ENCODE results near the gene TBXAS1.

GRCh38 chr7:139991269-139991666, 162.2 kb downstream of the TBXAS1 start:
- no peak for TF ChIP-seq HDAC6 (IDR thresholded peaks at IDR 0.05; ENCODE audit: low read depth, low read length)
- TF ChIP-seq CTCF (IDR thresholded peaks at IDR 0.05; ENCODE audit: control extremely low read depth in 1 of 3, insufficient read depth in 1 of 3, low read depth in 1 of 3, low read length in 3 of 3): no peak
- TF ChIP-seq CREB1 (IDR thresholded peaks at IDR 0.05): no peak
- TF ChIP-seq POLR2AphosphoS5 (IDR thresholded peaks at IDR 0.05; ENCODE audit: low read depth, low read length): no peak
- TF ChIP-seq CEBPB (IDR thresholded peaks at IDR 0.05; ENCODE audit: low read depth, low read length): no peak
- TF ChIP-seq FOSL1 (IDR thresholded peaks at IDR 0.05; ENCODE audit: insufficient read depth, low read depth, low read length): no peak
- TF ChIP-seq SUZ12 (IDR thresholded peaks at IDR 0.05; ENCODE audit: low read length): no peak
- no peak for TF ChIP-seq POLR2A (IDR thresholded peaks at IDR 0.05; ENCODE audit: control extremely low read depth in 1 of 2, low read depth in 2 of 2, low read length in 2 of 2)

Measured in H1 (cell line).